SJCRH30 (cell line): Measurements from ENCODE around the gene GCH1. TPM values are rescaled to one million over a fixed set of nuclear protein-coding genes. Genes with fewer than 3 reads are reported as not detected.

ENCODE experiments used
- DNase-seq, 2 experiments: peaks; one replicate each; pipeline ENCODE4 v3.0.0-alpha.2; 2015 to 2020
- H3K27ac ChIP-seq: fragments of 250-450 bp; sonication (Bioruptor Pico); 2 replicates; pipeline ENCODE4 v1.5.1; 2020; ENCODE audit warnings: mild to moderate bottlenecking, moderate library complexity
- H3K27me3 ChIP-seq: fragments of 250-450 bp; sonication (Bioruptor Pico); 2 replicates; pipeline ENCODE4 v1.5.1; 2020; ENCODE audit warnings: mild to moderate bottlenecking, moderate library complexity
- H3K36me3 ChIP-seq: fragments of 250-450 bp; sonication (Bioruptor Pico); 2 replicates; pipeline ENCODE4 v1.5.1; 2020; ENCODE audit warnings: mild to moderate bottlenecking, moderate library complexity
- H3K4me1 ChIP-seq: fragments of 250-450 bp; sonication (Bioruptor Pico); 2 replicates; pipeline ENCODE4 v1.5.1; 2020; ENCODE audit warnings: mild to moderate bottlenecking, moderate library complexity
- H3K4me3 ChIP-seq: fragments of 250-450 bp; sonication (Bioruptor Pico); 2 replicates; pipeline ENCODE4 v1.5.1; 2020; ENCODE audit warnings: mild to moderate bottlenecking, moderate library complexity
- H3K9me3 ChIP-seq: fragments of 250-450 bp; sonication (Bioruptor Pico); replicated peaks from 2 replicates; pipeline ENCODE4 v1.5.1; 2020; ENCODE audit warnings: mild to moderate bottlenecking, moderate library complexity
- total RNA-seq: library from RNA; depleted of rRNA; stranded (reverse); fragments of >200 nt; shearing (Covaris generic); gene quantifications from 2 replicates; pipeline ENCODE4 v1.2.3, GENCODE V29; 2014

Gene GCH1
- total RNA-seq, 1 experiment from 2014 or later = 3.0 TPM

DNA sequence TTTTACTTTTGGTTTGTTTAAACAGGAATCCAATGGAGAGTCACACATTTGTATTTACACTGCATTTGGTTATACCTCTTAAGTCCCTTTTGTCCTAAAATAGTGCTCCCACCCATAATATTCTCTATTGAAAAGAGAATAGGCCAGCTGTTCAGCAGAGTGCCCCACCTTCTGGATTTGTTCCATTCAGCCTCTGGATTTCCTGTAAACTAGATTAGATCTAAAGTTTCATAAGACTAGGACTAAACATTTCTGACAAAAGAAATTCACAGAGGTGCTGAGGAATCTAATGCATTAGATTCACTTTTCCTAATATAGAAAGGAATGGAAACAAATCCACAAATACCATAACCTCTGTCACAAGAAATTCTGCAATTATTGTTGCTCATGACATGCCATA lies 38.1 kb downstream of the GCH1 start:
- no peaks in the 10 kb centered on the region for H3K36me3 ChIP-seq
- no peak for DNase-seq
- H3K27me3 ChIP-seq = no peaks in the 10 kb centered on the region
- H3K9me3 ChIP-seq = no peaks in the 10 kb centered on the region
- H3K4me3 ChIP-seq = no peak overlapping the region
- peaks cover 8% of the 10 kb centered on the region for H3K4me1 ChIP-seq
- no peak overlapping the region for H3K27ac ChIP-seq

DNA sequence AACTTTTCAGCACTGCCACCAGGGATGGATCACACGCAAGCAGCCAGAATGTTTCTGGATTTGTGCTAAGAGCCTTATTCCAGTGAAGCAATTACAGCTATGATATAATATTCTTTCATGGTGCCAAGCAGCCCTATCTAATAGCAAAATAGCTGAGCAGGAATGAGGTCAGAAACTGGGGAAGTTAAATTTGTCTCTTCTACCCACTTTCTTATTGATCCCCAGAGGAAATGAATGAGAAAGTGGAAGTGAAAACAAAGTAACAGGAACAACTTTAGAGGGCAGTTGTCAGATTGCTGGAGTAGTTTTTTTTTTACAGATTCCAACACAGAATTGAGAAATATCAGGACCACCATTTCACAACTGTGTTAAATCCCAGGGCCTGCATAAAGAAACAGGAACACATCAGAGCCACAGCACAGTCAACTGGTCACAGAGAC lies 44.8 kb downstream of the GCH1 start:
- Histone ChIP-seq H3K4me3 (no peak overlapping the region), H3K4me1 (no peaks in the 10 kb centered on the region), H3K9me3 (no peaks in the 10 kb centered on the region), H3K36me3 (no peaks in the 10 kb centered on the region), H3K27me3 (no peaks in the 10 kb centered on the region), H3K27ac (no peak overlapping the region)
- DNase-seq = no peak

DNA sequence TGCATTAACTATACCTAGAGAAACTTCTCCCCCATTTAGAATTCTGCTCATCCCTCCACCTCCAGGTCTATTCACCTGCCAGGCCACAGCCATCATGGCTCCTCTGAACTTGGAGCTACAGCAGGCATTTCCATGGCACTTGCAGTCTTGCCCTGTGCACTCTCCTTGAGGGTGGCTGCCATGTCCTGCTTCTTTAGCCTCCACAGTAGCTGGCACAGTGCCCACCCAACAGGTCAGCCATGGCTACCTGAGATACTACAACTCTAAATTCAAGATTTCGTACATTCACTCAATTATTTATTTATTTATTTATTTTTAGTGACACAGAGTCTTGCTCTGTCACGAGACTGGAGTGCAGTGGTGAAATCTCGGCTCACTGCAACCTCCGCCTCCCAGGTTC lies 46.5 kb downstream of the GCH1 start:
- Histone ChIP-seq H3K36me3 (no peaks in the 10 kb centered on the region), H3K9me3 (no peaks in the 10 kb centered on the region), H3K27ac (no peak overlapping the region), H3K4me1 (no peaks in the 10 kb centered on the region), H3K4me3 (no peak overlapping the region), H3K27me3 (no peaks in the 10 kb centered on the region)
- no peak for DNase-seq

DNA sequence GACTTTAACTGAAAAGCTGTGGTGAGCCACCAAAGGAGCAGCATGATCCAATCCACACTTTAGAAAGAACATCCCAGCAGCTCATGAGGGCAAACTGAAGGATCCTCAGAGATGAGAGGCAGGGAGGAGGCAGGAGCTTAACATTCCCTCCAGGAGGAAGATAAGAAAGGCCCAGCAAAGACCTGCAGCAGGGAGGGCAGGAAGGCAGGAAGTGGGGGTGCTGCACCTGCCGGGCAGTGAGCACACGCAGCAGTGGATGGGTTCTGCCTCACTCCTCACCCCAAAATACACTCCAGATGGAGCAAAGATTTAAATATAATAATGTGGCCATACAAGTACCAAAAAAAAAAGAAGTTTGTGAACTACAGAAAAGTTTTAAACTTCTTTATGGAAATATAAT lies 48.4 kb downstream of the GCH1 start:
- H3K9me3 ChIP-seq = no peaks in the 10 kb centered on the region
- no peaks in the 10 kb centered on the region for H3K36me3 ChIP-seq
- H3K4me3 ChIP-seq = no peak overlapping the region
- no peaks in the 10 kb centered on the region for H3K27me3 ChIP-seq
- no peak overlapping the region for H3K27ac ChIP-seq
- H3K4me1 ChIP-seq = no peaks in the 10 kb centered on the region
- no peak for DNase-seq

DNA sequence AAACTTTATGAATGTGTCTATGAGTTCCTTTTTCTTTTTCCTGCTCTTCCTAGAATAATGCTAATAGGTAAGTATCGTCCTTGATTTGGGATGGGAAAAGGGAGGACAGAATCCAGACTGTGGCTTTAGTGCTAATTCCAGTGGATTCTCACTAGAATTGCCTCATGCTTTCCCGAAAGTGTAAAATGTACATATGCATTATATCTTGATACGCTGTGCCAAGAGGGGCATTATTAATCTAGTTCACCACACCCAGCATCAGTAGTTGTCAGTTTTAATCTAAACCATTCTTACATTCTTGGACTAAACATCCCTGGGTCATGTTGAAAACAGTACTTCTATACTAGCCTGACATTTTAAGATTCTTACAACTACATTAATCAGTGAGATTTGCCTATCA lies 49.3 kb downstream of the GCH1 start:
- Histone ChIP-seq H3K9me3 (no peaks in the 10 kb centered on the region), H3K36me3 (no peaks in the 10 kb centered on the region), H3K27ac (no peak overlapping the region), H3K4me3 (no peak overlapping the region), H3K27me3 (no peaks in the 10 kb centered on the region), H3K4me1 (no peaks in the 10 kb centered on the region)
- no peak for DNase-seq

DNA sequence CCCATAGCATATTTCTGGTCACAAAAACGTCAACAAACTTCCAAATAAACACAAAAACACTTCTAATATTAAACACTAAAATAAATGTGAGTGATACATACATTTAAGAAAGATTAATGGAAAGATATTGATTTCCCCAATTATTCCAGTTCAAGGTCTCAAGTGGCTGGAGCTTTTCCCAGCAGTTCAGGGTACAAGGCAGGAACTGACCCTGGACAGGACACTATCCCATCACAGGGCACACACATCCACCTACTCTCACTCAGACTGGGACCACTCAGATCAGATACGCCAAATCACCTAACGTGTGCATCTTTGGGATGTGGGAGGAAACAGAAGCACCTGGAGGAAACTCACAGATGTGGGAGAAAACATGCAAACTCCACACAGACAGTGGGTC lies 50.4 kb downstream of the GCH1 start:
- H3K27ac ChIP-seq = no peak overlapping the region
- no peaks in the 10 kb centered on the region for H3K27me3 ChIP-seq
- DNase-seq = no peak
- no peaks in the 10 kb centered on the region for H3K9me3 ChIP-seq
- H3K4me1 ChIP-seq = no peaks in the 10 kb centered on the region
- H3K4me3 ChIP-seq = no peak overlapping the region
- no peaks in the 10 kb centered on the region for H3K36me3 ChIP-seq

DNA sequence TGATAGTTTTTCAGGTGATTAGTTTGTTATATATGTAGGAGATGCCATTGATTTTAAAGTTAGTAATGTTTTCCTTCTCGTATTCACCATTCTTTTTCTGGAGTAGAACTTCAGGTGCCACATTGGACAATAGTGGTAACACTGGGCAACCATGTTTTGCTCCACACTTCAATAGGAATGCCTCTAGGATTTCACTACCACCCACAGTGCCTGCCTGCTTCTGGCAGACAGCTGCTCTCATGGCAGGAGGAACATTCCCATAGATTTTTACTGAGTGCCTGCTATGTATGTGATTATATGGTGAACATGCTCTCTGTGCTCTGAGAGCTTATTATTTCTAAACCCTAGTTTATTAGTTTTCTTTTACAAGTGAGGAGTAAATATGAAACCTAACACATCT lies 53.7 kb downstream of the GCH1 start:
- DNase-seq = peak; percentile 37 to 38
- Histone ChIP-seq H3K9me3 (no peaks in the 10 kb centered on the region), H3K4me1 (no peaks in the 10 kb centered on the region), H3K27me3 (no peaks in the 10 kb centered on the region), H3K36me3 (no peaks in the 10 kb centered on the region), H3K4me3 (no peak overlapping the region), H3K27ac (no peak overlapping the region)

DNA sequence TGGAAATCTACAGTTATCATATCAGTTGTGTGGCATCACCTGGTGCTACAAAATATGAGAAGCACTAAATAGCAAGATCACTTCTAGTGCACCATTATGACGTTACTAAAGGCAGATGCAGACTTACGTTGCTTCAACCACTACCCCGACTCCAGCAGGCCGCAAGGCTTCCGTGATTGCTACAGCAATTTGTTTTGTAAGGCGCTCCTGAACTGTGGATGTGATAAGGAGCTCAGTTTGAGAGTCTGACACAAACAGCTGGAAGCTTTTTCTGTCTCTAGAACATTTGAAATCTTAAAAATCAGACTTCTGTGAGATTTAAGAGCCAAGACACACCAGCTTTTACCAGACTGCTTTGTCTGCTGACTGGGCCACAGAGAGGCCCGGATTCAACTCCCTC lies 57.0 kb downstream of the GCH1 start:
- H3K4me3 ChIP-seq = no peak overlapping the region
- H3K4me1 ChIP-seq = no peaks in the 10 kb centered on the region
- H3K9me3 ChIP-seq = no peaks in the 10 kb centered on the region
- DNase-seq = no peak
- H3K27ac ChIP-seq = no peak overlapping the region
- H3K27me3 ChIP-seq = no peaks in the 10 kb centered on the region
- H3K36me3 ChIP-seq = no peaks in the 10 kb centered on the region

DNA sequence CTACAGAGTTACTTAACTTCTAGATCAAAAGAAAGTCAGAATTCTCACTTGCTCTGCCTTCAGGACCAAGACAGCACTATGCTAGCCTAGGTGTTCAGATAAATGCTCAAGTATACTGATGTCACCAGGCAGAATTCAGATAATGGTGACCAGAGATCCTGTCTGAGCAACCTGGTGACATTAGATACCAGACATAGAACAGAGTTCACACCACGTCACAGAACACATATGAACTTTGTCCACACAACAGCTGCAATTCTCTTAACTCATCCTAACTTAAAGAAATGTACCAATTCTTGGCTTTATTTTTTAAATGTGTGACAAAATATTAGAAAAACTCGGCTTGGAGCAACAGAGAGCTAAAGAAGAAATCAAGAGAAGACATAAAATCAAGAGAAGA lies 58.1 kb downstream of the GCH1 start:
- Histone ChIP-seq H3K27ac (no peak overlapping the region), H3K4me1 (no peaks in the 10 kb centered on the region), H3K27me3 (no peaks in the 10 kb centered on the region), H3K9me3 (no peaks in the 10 kb centered on the region), H3K4me3 (no peak overlapping the region), H3K36me3 (no peaks in the 10 kb centered on the region)
- DNase-seq = no peak

DNA sequence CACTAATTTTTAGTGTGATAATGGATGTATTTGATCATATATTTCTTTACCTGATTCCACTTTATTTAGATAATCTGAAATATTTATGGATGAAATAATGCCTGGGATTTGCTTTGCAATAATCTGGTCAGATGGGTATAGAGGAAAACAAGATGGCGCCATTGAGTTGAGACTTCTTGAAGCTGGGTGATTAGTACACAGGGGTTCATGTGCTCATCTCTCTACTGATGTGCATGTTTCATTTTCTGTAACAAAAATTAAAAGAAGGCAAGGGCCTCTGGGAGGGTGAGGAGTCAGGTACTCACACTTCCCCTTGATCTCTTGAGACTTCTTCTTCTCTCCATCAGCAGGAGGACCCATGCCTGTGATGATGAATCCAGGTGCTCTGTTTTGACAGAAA lies 61.8 kb downstream of the GCH1 start:
- H3K4me1 ChIP-seq = no peaks in the 10 kb centered on the region
- no peaks in the 10 kb centered on the region for H3K36me3 ChIP-seq
- no peaks in the 10 kb centered on the region for H3K27me3 ChIP-seq
- no peak for DNase-seq
- H3K4me3 ChIP-seq = no peak overlapping the region
- H3K27ac ChIP-seq = no peak overlapping the region
- no peaks in the 10 kb centered on the region for H3K9me3 ChIP-seq

DNA sequence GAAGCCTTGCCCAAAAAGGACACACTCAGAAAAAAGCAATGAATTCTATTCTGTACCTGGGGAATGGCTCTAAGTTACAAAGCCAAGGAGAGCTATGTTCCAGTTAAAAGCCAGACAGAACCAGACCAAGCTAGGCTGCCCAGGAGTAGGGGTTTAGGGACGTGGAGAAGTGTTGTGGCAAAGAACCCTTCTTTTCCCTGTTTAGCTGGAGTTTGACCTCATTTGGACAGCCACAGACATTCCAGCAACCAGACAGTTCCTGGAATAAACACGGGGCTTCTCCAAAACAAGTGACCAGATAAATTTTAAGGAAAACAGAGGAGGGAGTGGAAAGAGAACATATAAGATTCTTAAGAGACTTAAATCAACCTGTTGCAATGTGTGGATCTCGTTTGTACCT lies 62.3 kb downstream of the GCH1 start:
- no peaks in the 10 kb centered on the region for H3K36me3 ChIP-seq
- no peaks in the 10 kb centered on the region for H3K27me3 ChIP-seq
- DNase-seq = no peak
- H3K9me3 ChIP-seq = no peaks in the 10 kb centered on the region
- no peak overlapping the region for H3K4me3 ChIP-seq
- H3K27ac ChIP-seq = no peak overlapping the region
- no peaks in the 10 kb centered on the region for H3K4me1 ChIP-seq

DNA sequence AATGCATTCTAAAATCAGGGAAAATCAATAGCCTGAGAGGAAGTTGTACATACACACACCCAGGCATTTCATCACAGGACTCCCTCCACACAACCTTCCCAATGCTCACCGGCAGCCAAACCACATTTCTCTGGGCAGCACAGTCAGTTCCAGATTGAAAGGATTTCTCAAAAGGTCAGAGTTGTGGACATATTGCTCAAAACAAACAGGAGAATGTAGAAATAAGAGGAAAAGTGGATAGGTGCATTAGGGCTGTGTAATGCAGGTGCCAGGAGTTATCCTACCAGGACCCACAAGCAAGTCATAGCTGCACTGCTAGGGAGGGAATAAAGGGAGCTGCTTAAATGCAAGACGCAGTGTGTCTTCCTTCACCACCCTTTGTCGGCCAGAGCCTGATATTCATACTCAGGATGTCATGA lies 62.9 kb downstream of the GCH1 start:
- Histone ChIP-seq H3K4me1 (no peaks in the 10 kb centered on the region), H3K9me3 (no peaks in the 10 kb centered on the region), H3K27me3 (no peaks in the 10 kb centered on the region), H3K36me3 (no peaks in the 10 kb centered on the region), H3K27ac (no peak overlapping the region), H3K4me3 (no peak overlapping the region)
- DNase-seq = no peak

DNA sequence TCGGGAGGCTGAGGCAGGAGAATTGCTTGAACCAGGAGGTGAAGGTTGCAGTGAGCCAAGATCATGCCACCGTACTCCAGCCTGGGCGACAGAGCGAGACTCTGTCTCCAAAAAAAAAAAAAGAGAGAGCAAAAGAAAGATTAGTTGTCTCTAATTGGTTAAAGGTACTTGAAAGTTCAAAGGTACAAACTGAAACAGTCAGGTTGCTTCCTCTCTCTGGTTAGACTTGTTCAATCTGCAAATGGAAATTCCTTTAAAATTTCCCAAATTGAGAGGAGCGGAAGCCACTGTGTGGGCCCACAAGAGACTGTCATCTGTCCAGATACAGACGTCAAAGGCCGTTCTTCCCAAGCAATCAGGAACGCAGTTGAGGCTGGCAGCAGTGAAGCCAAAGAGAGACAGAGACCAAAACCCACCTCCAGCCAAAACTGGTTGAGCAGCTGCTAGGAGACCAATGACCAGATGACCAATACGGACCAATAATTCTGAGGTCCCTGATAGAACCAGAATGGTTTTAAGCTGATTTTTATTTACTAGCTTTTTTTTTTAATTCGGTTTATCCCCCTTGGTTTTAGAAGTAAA lies 63.6 kb downstream of the GCH1 start:
- no peak overlapping the region for H3K4me3 ChIP-seq
- H3K27me3 ChIP-seq = no peaks in the 10 kb centered on the region
- no peaks in the 10 kb centered on the region for H3K9me3 ChIP-seq
- no peaks in the 10 kb centered on the region for H3K36me3 ChIP-seq
- H3K27ac ChIP-seq = no peak overlapping the region
- no peak for DNase-seq
- H3K4me1 ChIP-seq = no peaks in the 10 kb centered on the region

DNA sequence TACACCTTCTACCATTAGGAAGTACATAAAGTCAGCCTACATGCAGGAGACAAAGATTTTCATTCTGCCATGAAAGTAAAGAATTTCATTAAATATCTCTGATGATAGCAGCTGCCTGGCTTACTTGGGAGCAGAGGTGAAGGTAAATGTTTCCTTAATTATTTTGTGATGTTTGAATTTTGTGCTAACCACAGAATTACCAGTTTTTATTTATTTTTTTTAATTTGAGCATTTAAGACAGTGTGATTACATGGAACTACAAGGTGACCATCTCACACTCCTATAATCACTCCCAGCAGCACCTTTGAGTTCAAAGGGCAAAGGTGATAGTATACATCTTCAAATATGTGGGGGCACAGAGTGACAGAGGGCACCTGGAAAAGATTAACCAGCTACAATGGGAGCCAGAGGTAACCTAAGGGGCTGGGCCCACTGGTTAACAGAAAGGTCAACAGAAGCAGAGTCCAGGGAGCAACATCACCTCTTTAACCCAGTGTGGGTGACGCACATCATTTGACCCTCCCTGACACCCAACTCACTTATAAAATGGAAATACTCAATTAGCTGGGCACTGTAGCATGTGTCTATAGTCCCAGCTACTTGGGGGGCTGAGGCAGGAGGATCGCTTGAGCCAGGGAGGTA lies 65.0 kb downstream of the GCH1 start:
- Histone ChIP-seq H3K36me3 (no peaks in the 10 kb centered on the region), H3K9me3 (no peaks in the 10 kb centered on the region), H3K27ac (no peak overlapping the region), H3K4me1 (no peaks in the 10 kb centered on the region), H3K4me3 (no peak overlapping the region), H3K27me3 (no peaks in the 10 kb centered on the region)
- no peak for DNase-seq

DNA sequence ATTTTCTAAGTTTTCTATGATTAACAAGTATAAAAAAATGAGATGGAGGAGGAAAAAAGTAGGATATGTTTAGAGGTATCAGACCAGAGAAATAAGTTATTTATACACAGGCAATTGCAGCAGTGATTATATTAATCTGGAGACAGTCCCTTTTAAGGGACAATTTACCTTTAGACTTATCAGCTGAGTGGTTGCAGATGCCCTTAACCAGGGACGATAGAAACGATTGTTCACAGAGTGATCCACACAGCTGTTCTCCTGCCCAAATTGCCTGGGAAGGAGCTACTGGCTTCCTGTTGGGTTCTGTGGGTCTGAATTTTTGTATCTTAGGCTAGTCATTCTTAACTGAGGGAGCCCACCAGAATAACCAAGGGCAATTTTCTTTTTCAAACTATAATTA lies 66.4 kb downstream of the GCH1 start:
- Histone ChIP-seq H3K36me3 (no peaks in the 10 kb centered on the region), H3K9me3 (no peaks in the 10 kb centered on the region), H3K27ac (no peak overlapping the region), H3K4me1 (no peaks in the 10 kb centered on the region), H3K4me3 (no peak overlapping the region), H3K27me3 (no peaks in the 10 kb centered on the region)
- no peak for DNase-seq

DNA sequence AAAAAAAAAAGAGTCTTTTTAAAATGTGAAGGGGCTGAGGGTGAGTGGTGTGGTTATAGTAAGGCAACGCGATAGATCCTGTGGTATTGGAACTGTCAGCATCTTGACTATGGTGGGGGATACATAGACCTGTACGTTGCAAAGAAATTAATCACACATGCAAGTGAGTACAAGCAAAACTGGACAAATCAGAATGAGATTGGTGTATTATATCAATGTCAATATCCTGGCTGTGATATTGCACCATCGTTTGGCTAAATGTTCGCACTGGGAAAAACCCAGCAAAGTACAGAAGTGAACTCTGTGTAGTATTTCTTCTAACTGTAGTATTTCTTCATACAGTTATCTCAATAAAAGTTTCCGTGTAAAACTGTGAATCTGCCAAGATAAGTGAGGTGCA lies 67.9 kb downstream of the GCH1 start:
- Histone ChIP-seq H3K27me3 (no peaks in the 10 kb centered on the region), H3K36me3 (no peaks in the 10 kb centered on the region), H3K27ac (no peak overlapping the region), H3K9me3 (0 out of 2 replicates have a peak, but pooled peaks cover 3% of the 10 kb centered on the region), H3K4me3 (no peak overlapping the region), H3K4me1 (no peaks in the 10 kb centered on the region)
- DNase-seq = no peak
